CD4-positive, alpha-beta T cell treated with Interleukin-2 at 100 ng/mL for 4 hours (primary cell): ENCODE results near the gene ALG14.
"Not testable (repeated sequence)": the region's sequence is repeated elsewhere in the genome, so short reads cannot be mapped to it uniquely, and the experiment has no call there.

Source experiments
- DNase-seq: peaks from one replicate; pipeline ENCODE4 v3.0.0-alpha.2; 2020; ENCODE audit warnings: low spot score

ALG14 gene

DNA sequence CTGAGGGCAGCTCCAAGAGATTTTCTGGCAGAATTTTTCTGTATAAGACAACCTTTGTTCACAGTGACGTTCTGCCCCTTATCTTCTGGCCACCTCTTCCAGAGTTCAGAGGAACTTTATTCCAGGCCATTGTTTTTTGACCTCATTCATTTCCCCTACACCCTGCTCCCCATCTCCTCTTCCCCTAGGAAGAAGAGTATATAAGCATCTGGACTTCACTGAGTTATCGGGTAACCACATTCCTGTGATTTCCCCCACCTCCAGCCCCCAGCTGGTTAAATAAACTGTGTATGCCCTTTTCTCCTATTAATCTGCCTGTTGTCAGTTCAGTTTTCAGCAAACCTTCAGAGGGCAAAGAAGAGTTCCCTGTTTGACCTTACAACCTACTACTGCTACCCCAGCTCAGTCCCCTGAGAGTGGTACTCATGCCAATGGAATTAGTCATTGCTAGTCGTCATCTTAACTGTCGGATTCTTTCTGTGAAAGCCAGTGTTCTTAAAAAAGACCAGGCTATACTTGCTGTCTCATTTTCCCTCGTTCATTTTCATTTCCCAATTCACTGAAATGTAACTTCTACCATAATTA is 14.3 kb upstream of the ALG14 start:
- no peak for DNase-seq

DNA sequence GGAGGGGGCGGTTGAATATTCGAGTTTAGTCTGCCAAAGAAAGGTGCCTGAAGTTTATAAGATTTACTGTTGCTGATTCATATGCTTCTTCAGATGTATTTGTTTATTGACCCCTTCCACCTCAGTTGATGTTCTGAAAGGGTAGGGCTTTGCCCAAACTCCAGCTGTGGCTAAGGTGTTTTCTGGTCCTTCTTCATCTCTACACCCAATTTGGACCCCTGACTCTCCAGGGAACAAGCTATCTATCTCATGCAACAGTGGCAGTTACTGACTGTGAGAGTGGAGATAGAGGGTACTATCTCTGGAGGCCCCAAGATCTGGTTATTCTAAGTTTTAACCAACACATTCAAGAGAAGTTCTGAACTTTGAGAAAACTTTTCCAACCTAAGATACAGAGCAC is 12.6 kb upstream of the ALG14 start:
- no peak for DNase-seq

- peak; percentile 46 for DNase-seq
These were observed 11.8 kb upstream of the ALG14 start for GRCh38 chr1:95084317-95085176.

GRCh38 chr1:95080879-95081278 is 8.1 kb upstream of the ALG14 start:
- no peak for DNase-seq

DNA sequence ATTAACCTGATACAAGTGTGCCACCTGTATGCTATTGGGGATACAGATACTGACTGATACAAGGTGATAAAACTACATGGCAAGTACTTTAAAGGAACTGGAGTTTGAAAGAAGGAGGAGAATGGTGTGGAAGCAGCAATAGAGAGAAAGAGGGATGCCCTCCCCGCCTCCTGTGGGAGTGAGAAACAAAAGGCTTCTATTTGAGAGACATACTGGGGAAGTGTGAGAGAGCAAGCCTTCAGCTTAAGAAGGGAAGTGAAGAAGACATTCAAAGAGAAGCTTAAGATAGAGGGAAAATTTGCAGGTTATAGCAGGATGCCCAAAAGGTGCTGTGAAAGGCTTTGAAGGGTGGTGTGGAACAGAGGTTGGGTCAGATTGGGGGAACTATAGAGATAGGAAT is 7.7 kb upstream of the ALG14 start:
- DNase-seq = no peak

DNA sequence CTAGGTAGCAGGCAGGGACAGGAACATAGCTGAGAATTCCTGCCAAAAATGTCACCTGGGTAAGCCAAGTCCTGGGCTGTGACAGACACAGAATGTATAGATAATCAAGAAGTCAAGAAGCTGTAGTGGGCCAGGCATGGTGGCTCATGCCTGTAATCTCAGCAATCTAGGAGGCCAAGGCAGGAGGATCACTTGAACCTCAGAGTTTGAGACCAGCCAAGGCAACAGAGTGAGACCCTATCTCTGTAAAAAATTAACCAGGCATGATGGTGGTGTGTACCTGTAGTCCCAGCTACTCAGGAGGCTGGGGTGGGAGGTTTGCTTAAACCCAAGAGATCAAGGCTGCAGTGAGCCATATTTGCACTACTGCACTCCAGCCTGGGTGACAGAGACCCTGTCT is 3.3 kb upstream of the ALG14 start:
- DNase-seq = no peak

DNA sequence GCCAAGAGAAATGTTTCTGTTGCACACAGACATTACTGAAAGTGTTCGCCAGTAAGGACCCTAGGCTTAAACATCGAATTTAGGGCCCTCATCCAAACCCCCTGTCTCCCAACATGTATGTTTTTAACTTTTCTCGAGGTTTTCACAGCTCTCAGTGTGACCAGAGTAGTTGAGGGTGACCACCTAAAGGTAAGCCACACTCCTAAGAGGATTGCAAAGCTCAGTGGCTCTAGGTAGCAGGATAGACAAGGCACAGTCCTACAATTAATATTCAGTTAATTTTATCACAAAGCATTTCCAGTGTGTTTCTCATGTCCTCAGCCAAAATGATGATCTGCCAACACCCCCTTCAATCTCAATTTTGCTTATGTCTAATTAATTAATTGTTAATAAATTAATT is 695 bp upstream of the ALG14 start:
- DNase-seq = no peak

- no peak for DNase-seq
These were observed 634 bp downstream of the ALG14 start for GRCh38 chr1:95072117-95072516.

DNA sequence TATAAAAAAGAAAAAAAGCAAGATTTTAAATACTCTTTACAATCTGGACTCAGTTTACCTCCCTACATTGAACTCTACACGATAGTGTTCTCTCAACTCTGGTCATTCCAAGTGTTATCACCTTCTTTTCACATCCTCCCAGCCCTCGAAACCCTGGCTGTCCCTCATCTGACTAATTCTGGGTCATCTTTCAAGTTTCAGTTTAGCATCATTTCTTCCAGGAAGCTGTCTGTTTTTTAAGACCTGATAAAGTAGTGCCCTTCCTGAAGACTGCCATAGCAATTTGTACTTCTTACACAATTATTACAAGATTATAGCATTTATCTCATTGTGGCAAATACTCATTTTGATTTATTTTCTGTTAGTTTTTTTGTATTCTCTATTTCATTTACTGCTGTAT is 1.2 kb downstream of the ALG14 start:
- no peak for DNase-seq

DNA sequence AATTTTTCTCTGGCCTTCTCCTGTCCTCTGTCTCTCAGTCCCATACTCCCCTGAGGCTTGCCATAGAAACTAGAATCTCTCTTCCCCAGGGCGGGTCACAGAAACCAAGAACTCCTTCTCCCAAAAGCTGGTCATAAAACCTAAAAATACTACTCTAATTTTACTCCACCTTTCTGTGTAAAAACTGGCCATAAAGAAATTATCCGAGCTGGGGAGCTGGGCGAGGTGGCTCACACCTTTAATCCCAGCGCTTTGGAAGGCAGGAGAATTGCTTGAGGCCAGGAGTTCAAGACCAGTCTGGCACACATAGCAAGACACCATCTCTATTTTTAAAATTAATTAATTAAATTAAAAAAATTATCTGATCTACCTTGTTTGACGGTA is 3.0 kb downstream of the ALG14 start:
- no peak for DNase-seq

GRCh38 chr1:95068956-95069709 is 3.6 kb downstream of the ALG14 start:
- no peak for DNase-seq

GRCh38 chr1:95067568-95067967 is 5.2 kb downstream of the ALG14 start:
- DNase-seq = no peak

GRCh38 chr1:95067062-95067461 is 5.7 kb downstream of the ALG14 start:
- DNase-seq = no peak

DNA sequence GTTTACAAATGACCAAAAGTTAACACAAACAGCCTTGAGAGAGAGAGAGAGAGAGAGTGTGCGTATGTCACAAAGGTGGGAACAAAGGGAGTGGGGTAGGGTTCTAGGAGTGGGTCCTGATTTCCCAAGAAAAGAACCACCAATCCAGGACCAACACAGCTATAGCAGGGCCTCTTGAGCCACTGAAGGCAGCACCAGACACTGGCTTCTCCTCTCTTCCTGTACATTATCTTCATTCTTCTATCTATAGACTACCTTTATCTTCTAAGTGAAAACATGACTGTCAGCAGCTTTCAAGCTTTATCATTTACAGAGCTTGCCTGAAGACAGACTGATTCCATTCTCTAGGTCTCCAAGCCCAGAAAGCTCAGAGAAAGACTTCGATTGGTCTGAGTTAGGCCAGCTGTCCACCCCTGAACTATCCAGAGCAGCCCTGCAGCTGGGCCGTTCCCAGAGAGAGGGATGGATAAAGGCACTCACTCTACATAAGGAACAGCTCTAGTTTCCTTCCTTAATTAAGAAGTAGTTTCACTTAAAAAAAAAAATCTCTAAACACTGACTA is 11.2 kb downstream of the ALG14 start:
- no peak for DNase-seq

- DNase-seq = no peak
These were observed 13.8 kb downstream of the ALG14 start for GRCh38 chr1:95058974-95059373.

GRCh38 chr1:95057351-95057750 is 15.4 kb downstream of the ALG14 start:
- DNase-seq = no peak

GRCh38 chr1:95049935-95050334 is 22.8 kb downstream of the ALG14 start:
- DNase-seq = no peak

DNA sequence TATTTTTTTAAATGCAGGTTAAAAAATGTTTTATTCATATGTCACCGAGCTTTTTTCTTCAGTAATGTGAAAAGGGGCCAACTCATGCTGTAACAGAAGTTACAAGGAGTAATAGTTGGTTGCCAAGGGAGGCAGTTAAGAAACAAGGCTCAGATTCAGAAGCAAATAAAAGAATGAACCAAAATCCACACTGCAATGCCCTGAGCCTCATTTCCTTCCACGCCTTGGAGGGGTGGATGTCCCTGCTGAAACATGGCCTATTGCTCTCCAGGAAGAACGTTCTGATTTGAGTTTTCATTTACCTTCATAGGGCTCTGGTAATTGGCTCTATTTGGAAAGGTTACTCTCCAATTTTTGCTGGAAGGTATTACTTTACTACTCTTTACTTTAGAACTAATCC is 24.4 kb downstream of the ALG14 start:
- no peak for DNase-seq

DNA sequence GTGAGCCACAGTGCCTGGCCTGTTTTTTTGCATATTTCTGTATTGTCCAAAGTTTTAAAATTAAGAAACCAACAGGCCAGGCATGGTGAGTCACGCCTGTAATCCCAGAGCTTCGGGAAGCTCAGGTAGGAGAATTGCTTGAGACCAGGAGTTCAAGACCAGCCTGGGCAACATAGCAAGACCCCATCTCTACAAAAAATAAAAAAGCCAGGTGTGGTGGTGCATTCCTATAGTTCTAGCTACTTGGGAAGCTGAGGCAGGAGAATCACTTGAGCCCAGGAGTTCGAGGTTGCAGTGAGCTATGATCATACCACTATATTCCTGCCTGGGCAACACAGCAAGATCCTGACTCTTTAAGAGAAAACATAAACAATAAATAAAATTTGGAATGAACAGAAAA is 25.1 kb downstream of the ALG14 start:
- not testable (repeated sequence) for DNase-seq

DNA sequence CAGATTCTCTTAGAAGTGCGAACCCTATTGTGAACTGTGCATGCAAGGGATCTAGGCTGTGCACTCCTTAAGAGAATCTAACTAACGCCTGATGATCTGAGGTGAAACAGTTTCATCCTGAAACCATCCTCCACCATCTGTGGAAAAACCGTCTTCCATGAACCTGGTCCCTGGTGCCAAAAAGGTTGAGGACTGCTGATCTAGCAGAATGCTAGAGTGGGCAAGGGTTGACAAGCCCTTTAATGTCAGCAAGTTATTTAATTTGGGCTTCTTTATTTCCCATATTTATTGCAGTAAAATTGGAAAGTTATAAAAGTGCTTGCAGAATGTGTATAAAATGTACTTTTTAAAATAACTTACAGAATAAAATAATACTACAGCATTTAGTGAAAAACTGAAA is 26.4 kb downstream of the ALG14 start:
- no peak for DNase-seq

GRCh38 chr1:95043141-95043980 is 29.4 kb downstream of the ALG14 start:
- peak; percentile 82 for DNase-seq

- DNase-seq = no peak
These were observed 30.5 kb downstream of the ALG14 start for GRCh38 chr1:95042286-95042685.
